KMS-11 (cell line): ENCODE measurements around the gene BATF3.

Experiments
- H2AFZ ChIP-seq: fragments of 200-600 bp; sonication (generic); 2 replicates; pipeline ENCODE4 v1.6.1; 2016; ENCODE audit warnings: antibody characterized with exemption, mixed run types, low read depth
- H3K27ac ChIP-seq: fragments of 200-600 bp; sonication (generic); 2 replicates; pipeline ENCODE4 v1.6.1; 2016; ENCODE audit warnings: mild to moderate bottlenecking, mixed run types
- H3K27me3 ChIP-seq: fragments of 200-600 bp; sonication (generic); 2 replicates; pipeline ENCODE4 v1.6.1; 2017; ENCODE audit warnings: mild to moderate bottlenecking, low read depth, mixed run types, moderate library complexity; ENCODE audit not compliant: insufficient read depth
- H3K36me3 ChIP-seq: fragments of 200-600 bp; sonication (generic); 2 replicates; pipeline ENCODE4 v1.6.1; 2017; ENCODE audit warnings: mild to moderate bottlenecking, mixed run types; ENCODE audit not compliant: insufficient read depth
- H3K4me1 ChIP-seq: fragments of 200-600 bp; sonication (generic); 2 replicates; pipeline ENCODE4 v1.6.1; 2016; ENCODE audit warnings: mild to moderate bottlenecking, low read depth, mixed run types; ENCODE audit not compliant: poor library complexity, severe bottlenecking
- H3K4me2 ChIP-seq: fragments of 200-600 bp; sonication (generic); 2 replicates; pipeline ENCODE4 v1.7.0; 2016; ENCODE audit warnings: mild to moderate bottlenecking, mixed run types
- H3K4me3 ChIP-seq: fragments of 200-600 bp; sonication (generic); IDR thresholded peaks from 2 replicates; pipeline ENCODE4 v1.6.1; 2017; ENCODE audit warnings: low read depth, low read length, mixed read lengths; ENCODE audit not compliant: insufficient read depth
- H3K79me2 ChIP-seq: fragments of 200-600 bp; sonication (generic); 2 replicates; pipeline ENCODE4 v1.6.1; 2016; ENCODE audit warnings: low read depth, mixed run types; ENCODE audit not compliant: insufficient read depth
- H3K9ac ChIP-seq: fragments of 200-600 bp; sonication (generic); 2 replicates; pipeline ENCODE4 v1.6.1; 2016; ENCODE audit warnings: mild to moderate bottlenecking, mixed run types
- H4K20me1 ChIP-seq: fragments of 200-600 bp; sonication (generic); 2 replicates; pipeline ENCODE4 v1.6.1; 2016; ENCODE audit warnings: mild to moderate bottlenecking, mixed run types; ENCODE audit not compliant: insufficient read depth
- CTCF ChIP-seq: fragments of 200-600 bp; sonication (generic); conservative IDR thresholded peaks from 2 replicates; pipeline ENCODE4 v1.6.1; 2017; ENCODE audit warnings: low read depth, mild to moderate bottlenecking, antibody characterized with exemption, low read length, moderate library complexity, mixed read lengths

BATF3 gene

GRCh38 chr1:212678456-212679410 is 20.9 kb downstream of the BATF3 start:
- H2AFZ ChIP-seq, result no peak overlapping the region
- no peaks in the 10 kb centered on the region for H3K79me2 ChIP-seq
- no peak overlapping the region for H3K9ac ChIP-seq
- no peak for TF ChIP-seq CTCF
- H3K4me1 ChIP-seq, result no peaks in the 10 kb centered on the region
- no peak overlapping the region for H3K27ac ChIP-seq
- H3K4me3 ChIP-seq, result no peak overlapping the region
- H4K20me1 ChIP-seq, result no peaks in the 10 kb centered on the region
- H3K27me3 ChIP-seq, result no peaks in the 10 kb centered on the region
- H3K36me3 ChIP-seq, result no peaks in the 10 kb centered on the region
- H3K4me2 ChIP-seq, result no peak overlapping the region

GRCh38 chr1:212677573-212677972 is 22.1 kb downstream of the BATF3 start:
- H3K4me1 ChIP-seq, result no peaks in the 10 kb centered on the region

GRCh38 chr1:212677136-212677535 is 22.5 kb downstream of the BATF3 start:
- H3K9ac ChIP-seq, result no peak overlapping the region

More at GRCh38 chr1:212677573-212677972, 22.1 kb downstream of the BATF3 start:
- Histone ChIP-seq H3K9ac (no peak overlapping the region), H3K36me3 (no peaks in the 10 kb centered on the region), H3K4me3 (no peak overlapping the region), H3K4me2 (no peak overlapping the region), H2AFZ (no peak overlapping the region), H3K27me3 (no peaks in the 10 kb centered on the region), H3K79me2 (no peaks in the 10 kb centered on the region), H3K27ac (no peak overlapping the region), H4K20me1 (no peaks in the 10 kb centered on the region)
- no peak for TF ChIP-seq CTCF

GRCh38 chr1:212675675-212676074 is 24.0 kb downstream of the BATF3 start:
- H3K27ac ChIP-seq, result no peak overlapping the region
- H3K36me3 ChIP-seq, result no peaks in the 10 kb centered on the region
- TF ChIP-seq CTCF, result no peak
- H3K79me2 ChIP-seq, result no peaks in the 10 kb centered on the region
- no peaks in the 10 kb centered on the region for H4K20me1 ChIP-seq
- H3K9ac ChIP-seq, result no peak overlapping the region
- no peaks in the 10 kb centered on the region for H3K27me3 ChIP-seq
- no peak overlapping the region for H3K4me3 ChIP-seq
- H3K4me1 ChIP-seq, result no peaks in the 10 kb centered on the region
- H3K4me2 ChIP-seq, result no peak overlapping the region
- H2AFZ ChIP-seq, result no peak overlapping the region

More at GRCh38 chr1:212677136-212677535, 22.5 kb downstream of the BATF3 start:
- Histone ChIP-seq H4K20me1 (no peaks in the 10 kb centered on the region), H3K4me1 (no peaks in the 10 kb centered on the region), H3K4me2 (no peak overlapping the region), H3K4me3 (no peak overlapping the region), H2AFZ (no peak overlapping the region), H3K27me3 (no peaks in the 10 kb centered on the region), H3K36me3 (no peaks in the 10 kb centered on the region), H3K27ac (no peak overlapping the region), H3K79me2 (no peaks in the 10 kb centered on the region)
- no peak for TF ChIP-seq CTCF
